ENCODE measurements around the gene PEMT. TPM values are rescaled to one million over a fixed set of nuclear protein-coding genes. Genes with fewer than 3 reads are reported as not detected.

The PEMT gene
- total and polyA plus RNA-seq, 4 donors: 18.7 to 59.1 (median 34.4) TPM

- no peak for DNase-seq
- Histone ChIP-seq H3K4me3 (no peak overlapping the region), H3K4me1 (ENCODE audit: control insufficient read depth in 5 of 5, insufficient read depth in 5 of 5, low read length in 5 of 5) (peaks cover 2 to 17% (median 10%) of the 10 kb centered on the region in 5 donors), H3K36me3 (ENCODE audit: control insufficient read depth in 4 of 4, insufficient read depth in 4 of 4, low read length in 4 of 4) (peaks cover 0 to 4% (median 0%) of the 10 kb centered on the region in 4 donors), H3K27ac (ENCODE audit: low read depth in 1 of 2, low read length in 1 of 2) (no peak overlapping the region), H3K9me3 (ENCODE audit: control insufficient read depth in 4 of 4, insufficient read depth in 3 of 4, low read length in 3 of 4) (no peaks in the 10 kb centered on the region), H3K9ac (ENCODE audit: insufficient read depth in 1 of 2, low read length in 2 of 2) (no peak overlapping the region), H3K27me3 (ENCODE audit: control insufficient read depth in 3 of 3, insufficient read depth in 3 of 3, low read length in 2 of 3) (peaks cover 0 to 9% (median 0%) of the 10 kb centered on the region in 3 donors)
- TF ChIP-seq, protein P1, sequence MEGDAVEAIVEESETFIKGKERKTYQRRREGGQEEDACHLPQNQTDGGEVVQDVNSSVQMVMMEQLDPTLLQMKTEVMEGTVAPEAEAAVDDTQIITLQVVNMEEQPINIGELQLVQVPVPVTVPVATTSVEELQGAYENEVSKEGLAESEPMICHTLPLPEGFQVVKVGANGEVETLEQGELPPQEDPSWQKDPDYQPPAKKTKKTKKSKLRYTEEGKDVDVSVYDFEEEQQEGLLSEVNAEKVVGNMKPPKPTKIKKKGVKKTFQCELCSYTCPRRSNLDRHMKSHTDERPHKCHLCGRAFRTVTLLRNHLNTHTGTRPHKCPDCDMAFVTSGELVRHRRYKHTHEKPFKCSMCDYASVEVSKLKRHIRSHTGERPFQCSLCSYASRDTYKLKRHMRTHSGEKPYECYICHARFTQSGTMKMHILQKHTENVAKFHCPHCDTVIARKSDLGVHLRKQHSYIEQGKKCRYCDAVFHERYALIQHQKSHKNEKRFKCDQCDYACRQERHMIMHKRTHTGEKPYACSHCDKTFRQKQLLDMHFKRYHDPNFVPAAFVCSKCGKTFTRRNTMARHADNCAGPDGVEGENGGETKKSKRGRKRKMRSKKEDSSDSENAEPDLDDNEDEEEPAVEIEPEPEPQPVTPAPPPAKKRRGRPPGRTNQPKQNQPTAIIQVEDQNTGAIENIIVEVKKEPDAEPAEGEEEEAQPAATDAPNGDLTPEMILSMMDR (IDR thresholded peaks at IDR 0.05; ENCODE audit: control extremely low read depth, extremely low read depth): no peak
- 74 to 75% methylated on average over 7 of the region's 7 CpGs for WGBS, 2 donors
- no peak for ATAC-seq (ENCODE audit: insufficient read depth, low FRiP score)
These were observed 117.2 kb downstream of the PEMT start for GRCh38 chr17:17474341-17474740.

DNA sequence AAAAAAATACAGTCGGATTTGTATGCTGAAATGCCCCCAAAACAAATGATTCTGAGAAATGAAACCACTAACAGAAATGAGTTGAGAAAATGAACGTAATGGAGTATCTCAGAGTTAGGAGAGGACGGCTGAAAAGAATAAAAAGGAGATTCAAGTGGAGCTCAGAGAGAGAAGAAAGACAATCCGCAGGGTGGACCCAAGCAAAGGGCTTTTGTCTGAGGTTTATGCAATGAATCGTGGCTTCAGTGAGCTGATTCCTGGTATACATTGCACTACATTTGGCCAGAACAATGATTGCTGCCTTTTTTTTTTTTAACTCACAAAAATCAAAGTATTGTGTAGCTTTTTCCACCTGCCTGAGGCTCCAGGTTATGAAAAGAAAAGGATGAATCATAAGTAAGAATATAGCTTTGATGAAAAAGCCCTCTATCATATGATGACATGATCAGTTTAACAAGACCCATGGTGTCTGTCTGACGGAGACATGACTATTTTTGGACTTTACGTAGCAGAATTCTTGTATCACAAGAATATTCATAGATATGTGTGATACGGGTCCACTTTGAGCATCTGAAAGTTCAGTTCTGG lies 119.1 kb downstream of the PEMT start:
- DNase-seq (no peak), ATAC-seq (ENCODE audit: insufficient read depth, low FRiP score) (no peak)
- H3K9ac ChIP-seq (ENCODE audit: insufficient read depth in 1 of 2, low read length in 2 of 2): no peak overlapping the region
- H3K27ac ChIP-seq (ENCODE audit: low read depth in 1 of 2, low read length in 1 of 2): no peak overlapping the region
- peaks cover 0 to 5% (median 1%) of the 10 kb centered on the region in 5 donors for H3K4me1 ChIP-seq (ENCODE audit: control insufficient read depth in 5 of 5, insufficient read depth in 5 of 5, low read length in 5 of 5)
- TF ChIP-seq, protein P1 (IDR thresholded peaks at IDR 0.05; ENCODE audit: control extremely low read depth, extremely low read depth): no peak
- peaks cover 0 to 9% (median 0%) of the 10 kb centered on the region in 3 donors for H3K27me3 ChIP-seq (ENCODE audit: control insufficient read depth in 3 of 3, insufficient read depth in 3 of 3, low read length in 2 of 3)
- no peaks in the 10 kb centered on the region for H3K9me3 ChIP-seq (ENCODE audit: control insufficient read depth in 4 of 4, insufficient read depth in 3 of 4, low read length in 3 of 4)
- H3K36me3 ChIP-seq (ENCODE audit: control insufficient read depth in 4 of 4, insufficient read depth in 4 of 4, low read length in 4 of 4): peaks cover 0 to 4% (median 0%) of the 10 kb centered on the region in 4 donors
- 59 to 77% methylated on average over 8 of the region's 8 CpGs for WGBS, 2 donors
- no peak overlapping the region for H3K4me3 ChIP-seq

GRCh38 chr17:17469996-17470395 lies 121.5 kb downstream of the PEMT start:
- WGBS, 2 donors: 91 to 94% methylated on average over 3 of the region's 3 CpGs
- TF ChIP-seq, protein P1 (IDR thresholded peaks at IDR 0.05; ENCODE audit: control extremely low read depth, extremely low read depth): no peak
- H3K4me3 ChIP-seq: no peak overlapping the region
- no peak overlapping the region for H3K27ac ChIP-seq (ENCODE audit: low read depth in 1 of 2, low read length in 1 of 2)
- H3K4me1 ChIP-seq (ENCODE audit: control insufficient read depth in 5 of 5, insufficient read depth in 5 of 5, low read length in 5 of 5): peaks cover 0 to 4% (median 0%) of the 10 kb centered on the region in 5 donors
- no peak for ATAC-seq (ENCODE audit: insufficient read depth, low FRiP score)
- H3K9me3 ChIP-seq (ENCODE audit: control insufficient read depth in 4 of 4, insufficient read depth in 3 of 4, low read length in 3 of 4): no peaks in the 10 kb centered on the region
- no peak overlapping the region for H3K9ac ChIP-seq (ENCODE audit: insufficient read depth in 1 of 2, low read length in 2 of 2)
- peaks cover 0 to 13% (median 2%) of the 10 kb centered on the region in 3 donors for H3K27me3 ChIP-seq (ENCODE audit: control insufficient read depth in 3 of 3, insufficient read depth in 3 of 3, low read length in 2 of 3)
- no peak for DNase-seq
- H3K36me3 ChIP-seq (ENCODE audit: control insufficient read depth in 4 of 4, insufficient read depth in 4 of 4, low read length in 4 of 4): no peaks in the 10 kb centered on the region

All from lung (tissue), 12 donors.